ENCODE data around the gene CHID1.

The CHID1 gene

GRCh38 chr11:868802-869201 is 41.8 kb downstream of the CHID1 start:
- TF ChIP-seq CTCF (IDR thresholded peaks at IDR 0.05; ENCODE audit: insufficient read depth, low read length, missing control alignments), result no peak
- POLR2A ChIA-PET, result no interaction called here
- no peak overlapping the region for H3K4me3 ChIP-seq (ENCODE audit: low read depth, low read length)
- CTCF ChIA-PET, result no interaction called here
- DNase-seq (ENCODE audit: low read depth, low spot score), result no peak

GRCh38 chr11:868394-868793 is 42.2 kb downstream of the CHID1 start:
- no peak for DNase-seq (ENCODE audit: low read depth, low spot score)
- H3K4me3 ChIP-seq (ENCODE audit: low read depth, low read length), result no peak overlapping the region
- CTCF ChIA-PET, result no interaction called here
- no peak for TF ChIP-seq CTCF (IDR thresholded peaks at IDR 0.05; ENCODE audit: insufficient read depth, low read length, missing control alignments)
- POLR2A ChIA-PET, result interaction anchor here (0.5 kb wide), 1 partner anchor 47 kb away, joined by 3 read pairs; no protein-coding TSS in a partner anchor

- CTCF ChIA-PET, result interaction anchor here (1.5 kb wide), 1 partner anchor 12 kb away, joined by 3 read pairs; no protein-coding TSS in a partner anchor
- DNase-seq (ENCODE audit: low read depth, low spot score), result no peak
- no peak for TF ChIP-seq CTCF (IDR thresholded peaks at IDR 0.05; ENCODE audit: insufficient read depth, low read length, missing control alignments)
- no peak overlapping the region for H3K4me3 ChIP-seq (ENCODE audit: low read depth, low read length)
- POLR2A ChIA-PET, result interaction anchor here (0.5 to 1.0 kb wide), 3 partner anchors 22 to 46 kb away, joined by 3 to 4 read pairs (median 3); partner anchors contain the start of gene TSPAN4
Observed at GRCh38 chr11:867856-868358, 42.7 kb downstream of the CHID1 start.

GRCh38 chr11:866481-866880 is 44.1 kb downstream of the CHID1 start:
- TF ChIP-seq CTCF (IDR thresholded peaks at IDR 0.05; ENCODE audit: insufficient read depth, low read length, missing control alignments), result no peak
- H3K4me3 ChIP-seq (ENCODE audit: low read depth, low read length), result no peak overlapping the region
- CTCF ChIA-PET, result interaction anchor here (1.2 kb wide), 1 partner anchor 9 kb away, joined by 3 read pairs; no protein-coding TSS in a partner anchor
- no peak for DNase-seq (ENCODE audit: low read depth, low spot score)
- POLR2A ChIA-PET, result interaction anchor here (1.0 kb wide), 1 partner anchor 9 kb away, joined by 3 read pairs; no protein-coding TSS in a partner anchor

- no peak overlapping the region for H3K4me3 ChIP-seq (ENCODE audit: low read depth, low read length)
- POLR2A ChIA-PET, result interaction anchor here (0.6 to 1.2 kb wide), 3 partner anchors 8 to 22 kb away, joined by 3 to 4 read pairs (median 4); no protein-coding TSS in a partner anchor
- CTCF ChIA-PET, result interaction anchor here (1.2 kb wide), 1 partner anchor 8 kb away, joined by 3 read pairs; no protein-coding TSS in a partner anchor
- TF ChIP-seq CTCF (IDR thresholded peaks at IDR 0.05; ENCODE audit: insufficient read depth, low read length, missing control alignments), result no peak
- DNase-seq (ENCODE audit: low read depth, low spot score), result no peak
Observed at GRCh38 chr11:865462-866430, 44.9 kb downstream of the CHID1 start.

GRCh38 chr11:864898-865297 is 45.7 kb downstream of the CHID1 start:
- CTCF ChIA-PET, result no interaction called here
- no peak overlapping the region for H3K4me3 ChIP-seq (ENCODE audit: low read depth, low read length)
- POLR2A ChIA-PET, result interaction anchor here (0.6 to 1.2 kb wide), 3 partner anchors 10 to 624 kb away, joined by 3 to 4 read pairs (median 4); no protein-coding TSS in a partner anchor

More at GRCh38 chr11:864898-865297, 45.7 kb downstream of the CHID1 start:
- TF ChIP-seq CTCF (IDR thresholded peaks at IDR 0.05; ENCODE audit: insufficient read depth, low read length, missing control alignments), result no peak
- DNase-seq (ENCODE audit: low read depth, low spot score), result no peak
